ENCODE measurements around the gene TRIML1. TPM values are rescaled to one million over a fixed set of nuclear protein-coding genes. Genes with fewer than 3 reads are reported as not detected.

TRIML1 gene
- total RNA-seq (not detected), polyA plus RNA-seq (not detected)

GRCh38 chr4:188139141-188139540 is at the start of gene TRIML1:
TSS of gene TRIML1 (plus strand) at chr4:188139441. CDS start at chr4:188139559, 118 bp downstream.
- Histone ChIP-seq H3K27me3 (no peaks in the 10 kb centered on the region), H3K4me1 (no peaks in the 10 kb centered on the region), H3K9me3 (no peaks in the 10 kb centered on the region), H3K27ac (no peak within 1 kb of the TSS), H3K36me3 (no peaks in the 10 kb centered on the region), H3K4me3 (no peak within 1 kb of the TSS)
- no peak for DNase-seq
- TF ChIP-seq CTCF (IDR thresholded peaks at IDR 0.05): no peak
- ATAC-seq: no peak
- FAIRE-seq: no peak
- WGBS, 2 donors: 70 to 77% methylated on average over 3 of the region's 3 CpGs
- intact Hi-C loops (cut with DNase I): no loop called here

GRCh38 chr4:188092824-188093223 is 46.4 kb upstream of the TRIML1 start:
- intact Hi-C loops (cut with DNase I): no loop called here
- FAIRE-seq: no peak
- no peaks in the 10 kb centered on the region for H3K36me3 ChIP-seq
- H3K4me3 ChIP-seq: no peak overlapping the region
- H3K27ac ChIP-seq: no peak overlapping the region
- TF ChIP-seq CTCF (IDR thresholded peaks at IDR 0.05): no peak
- ATAC-seq: no peak
- no peaks in the 10 kb centered on the region for H3K9me3 ChIP-seq
- no peaks in the 10 kb centered on the region for H3K27me3 ChIP-seq
- no peak for DNase-seq
- 74 to 77% methylated on average over 3 of the region's 3 CpGs for WGBS, 2 donors
- H3K4me1 ChIP-seq: no peaks in the 10 kb centered on the region

- WGBS, 2 donors: 91 to 94% methylated on average over 40 of the region's 40 CpGs
- H3K9me3 ChIP-seq: no peaks in the 10 kb centered on the region
- intact Hi-C loops (cut with DNase I): no loop called here
- H3K36me3 ChIP-seq: no peaks in the 10 kb centered on the region
- FAIRE-seq (no peak), ATAC-seq (no peak), DNase-seq (peak in 1 of 6 donors; percentile 66)
- no peaks in the 10 kb centered on the region for H3K4me1 ChIP-seq
- no peak overlapping the region for H3K4me3 ChIP-seq
- H3K27me3 ChIP-seq: no peaks in the 10 kb centered on the region
- no peak for TF ChIP-seq CTCF (IDR thresholded peaks at IDR 0.05)
- no peak overlapping the region for H3K27ac ChIP-seq
These were observed 32.8 kb upstream of the TRIML1 start for GRCh38 chr4:188106454-188106853.

GRCh38 chr4:188107931-188108843 is 31.1 kb upstream of the TRIML1 start:
- DNase-seq (no peak), ATAC-seq (no peak), FAIRE-seq (no peak)
- intact Hi-C loops (cut with DNase I): no loop called here
- Histone ChIP-seq H3K4me3 (no peak overlapping the region), H3K36me3 (no peaks in the 10 kb centered on the region), H3K27ac (no peak overlapping the region), H3K4me1 (no peaks in the 10 kb centered on the region), H3K9me3 (no peaks in the 10 kb centered on the region), H3K27me3 (no peaks in the 10 kb centered on the region)
- WGBS, 2 donors: 32 to 41% methylated on average over 10 of the region's 10 CpGs
- TF ChIP-seq CTCF (IDR thresholded peaks at IDR 0.05): no peak

- Histone ChIP-seq H3K27me3 (no peaks in the 10 kb centered on the region), H3K27ac (no peak within 1 kb of the TSS), H3K4me1 (no peaks in the 10 kb centered on the region), H3K36me3 (no peaks in the 10 kb centered on the region), H3K4me3 (no peak within 1 kb of the TSS), H3K9me3 (no peaks in the 10 kb centered on the region)
- ATAC-seq (no peak), FAIRE-seq (no peak), DNase-seq (no peak)
- 34 to 35% methylated on average over 11 of the region's 11 CpGs for WGBS, 2 donors
- intact Hi-C loops (cut with DNase I): no loop called here
- TF ChIP-seq CTCF (IDR thresholded peaks at IDR 0.05): no peak
These were observed 30.0 kb upstream of the TRIML1 start, which contains the start of gene TRIML2 for GRCh38 chr4:188109157-188109755. TSS of gene TRIML2 (minus strand) at chr4:188109603. CDS start at chr4:188105368, 4,235 bp downstream.

All from pancreas (tissue), 10 donors.